ENCODE data around the gene HENMT1.
A peak's percentile ranks its signal among the peaks of the same experiment; 100 is the strongest.
"Not testable (repeated sequence)": the region's sequence is repeated elsewhere in the genome, so short reads cannot be mapped to it uniquely, and the experiment has no call there.

Gene HENMT1
- 6.5 to 15.3 reads per million in 2 donors for total RNA-seq

- peak; percentile 46 to 94 (median 72) for DNase-seq
Measured at GRCh38 chr1:108661030-108661609, at the start of gene HENMT1. Gene HENMT1, minus strand, starts transcription at chr1:108661093. Its CDS starts 1,209 bp downstream, at chr1:108659884.

- peak in 4 of 5 experiments; percentile 38 to 74 (median 48) for DNase-seq
Measured at GRCh38 chr1:108708691-108709660, 48.1 kb upstream of the HENMT1 start.

GRCh38 chr1:108706643-108707042, 45.8 kb upstream of the HENMT1 start:
- no peak for DNase-seq

GRCh38 chr1:108704496-108704895, 43.6 kb upstream of the HENMT1 start:
- no peak for DNase-seq

GRCh38 chr1:108703939-108704338, 43.0 kb upstream of the HENMT1 start:
- peak in 2 of 5 experiments; percentile 47 to 83 for DNase-seq

- not testable (repeated sequence) for DNase-seq
Measured at GRCh38 chr1:108702109-108702508, 41.2 kb upstream of the HENMT1 start.

- peak in 1 of 5 experiments; percentile 50 for DNase-seq
Measured at GRCh38 chr1:108701176-108701849, 40.4 kb upstream of the HENMT1 start.

- DNase-seq: peak in 1 of 5 experiments; percentile 37
Measured at GRCh38 chr1:108699375-108700332, 38.8 kb upstream of the HENMT1 start.

GRCh38 chr1:108695535-108695934, 34.6 kb upstream of the HENMT1 start:
- DNase-seq: no peak

- peak in 4 of 5 experiments; percentile 43 to 95 (median 84) for DNase-seq
Measured at GRCh38 chr1:108692724-108693655, 32.1 kb upstream of the HENMT1 start.

GRCh38 chr1:108691942-108692723, 31.2 kb upstream of the HENMT1 start, which contains the start of gene PRPF38B:
Gene PRPF38B, plus strand, starts transcription at chr1:108692310. Its CDS starts 282 bp downstream, at chr1:108692592.
- peak; percentile 87 to 97 (median 92) for DNase-seq

- DNase-seq: no peak
Measured at GRCh38 chr1:108691128-108691941, 30.4 kb upstream of the HENMT1 start.

GRCh38 chr1:108686614-108687313, 25.9 kb upstream of the HENMT1 start:
- DNase-seq: no peak

GRCh38 chr1:108685529-108685928, 24.6 kb upstream of the HENMT1 start:
- no peak for DNase-seq

- DNase-seq: not testable (repeated sequence)
Measured at GRCh38 chr1:108681701-108682100, 20.8 kb upstream of the HENMT1 start.

- DNase-seq: peak in 1 of 5 experiments; percentile 31
Measured at GRCh38 chr1:108679586-108680213, 18.8 kb upstream of the HENMT1 start.

GRCh38 chr1:108678706-108679105, 17.8 kb upstream of the HENMT1 start:
- DNase-seq: no peak

- DNase-seq: peak in 1 of 5 experiments; percentile 52
Measured at GRCh38 chr1:108671143-108671542, 10.2 kb upstream of the HENMT1 start.

All from T-helper 2 cell (primary cell).